HG02938 (cell line): ENCODE data around the gene LRRIQ1.

Source experiments
- ATAC-seq: cut with Tn5 transposase; IDR thresholded peaks from one replicate; pipeline ENCODE4 v1.9.1; 2021; ENCODE audit warnings: mild to moderate bottlenecking, moderate library complexity; ENCODE audit not compliant: unreplicated experiment

LRRIQ1 gene

GRCh38 chr12:85057370-85057963 lies 21.3 kb downstream of the LRRIQ1 start:
- ATAC-seq, result peak; percentile 91

GRCh38 chr12:85058339-85058738 lies 22.2 kb downstream of the LRRIQ1 start:
- no peak for ATAC-seq

GRCh38 chr12:85059594-85059993 lies 23.4 kb downstream of the LRRIQ1 start:
- no peak for ATAC-seq

GRCh38 chr12:85060916-85061315 lies 24.8 kb downstream of the LRRIQ1 start:
- no peak for ATAC-seq

- no peak for ATAC-seq
Measured at GRCh38 chr12:85065837-85066482, 29.8 kb downstream of the LRRIQ1 start.

GRCh38 chr12:85072826-85073225 lies 36.7 kb downstream of the LRRIQ1 start:
- no peak for ATAC-seq

GRCh38 chr12:85076688-85077430 lies 40.7 kb downstream of the LRRIQ1 start:
- peak; percentile 78 for ATAC-seq

GRCh38 chr12:85085066-85085465 lies 48.9 kb downstream of the LRRIQ1 start:
- ATAC-seq, result no peak

- no peak for ATAC-seq
Measured at GRCh38 chr12:85089792-85090191, 53.6 kb downstream of the LRRIQ1 start.

GRCh38 chr12:85092814-85093370 lies 56.7 kb downstream of the LRRIQ1 start:
- no peak for ATAC-seq

GRCh38 chr12:85095501-85095900 lies 59.4 kb downstream of the LRRIQ1 start:
- no peak for ATAC-seq

- ATAC-seq, result no peak
Measured at GRCh38 chr12:85130646-85131045, 94.5 kb downstream of the LRRIQ1 start.

- no peak for ATAC-seq
Measured at GRCh38 chr12:85138833-85139232, 102.7 kb downstream of the LRRIQ1 start.

GRCh38 chr12:85147331-85147730 lies 111.2 kb downstream of the LRRIQ1 start:
- no peak for ATAC-seq

- ATAC-seq, result no peak
Measured at GRCh38 chr12:85152311-85152729, 116.2 kb downstream of the LRRIQ1 start.

GRCh38 chr12:85155791-85156190 lies 119.6 kb downstream of the LRRIQ1 start:
- ATAC-seq, result no peak

- ATAC-seq, result no peak
Measured at GRCh38 chr12:85156569-85156968, 120.4 kb downstream of the LRRIQ1 start.

- no peak for ATAC-seq
Measured at GRCh38 chr12:85157035-85157603, 121.0 kb downstream of the LRRIQ1 start.

- ATAC-seq, result no peak
Measured at GRCh38 chr12:85163752-85164321, 127.7 kb downstream of the LRRIQ1 start.

- ATAC-seq, result no peak
Measured at GRCh38 chr12:85179680-85180270, 143.6 kb downstream of the LRRIQ1 start.

- ATAC-seq, result no peak
Measured at GRCh38 chr12:85182699-85183098, 146.5 kb downstream of the LRRIQ1 start.
